ENCODE data around the gene SEPTIN10.

DNA sequence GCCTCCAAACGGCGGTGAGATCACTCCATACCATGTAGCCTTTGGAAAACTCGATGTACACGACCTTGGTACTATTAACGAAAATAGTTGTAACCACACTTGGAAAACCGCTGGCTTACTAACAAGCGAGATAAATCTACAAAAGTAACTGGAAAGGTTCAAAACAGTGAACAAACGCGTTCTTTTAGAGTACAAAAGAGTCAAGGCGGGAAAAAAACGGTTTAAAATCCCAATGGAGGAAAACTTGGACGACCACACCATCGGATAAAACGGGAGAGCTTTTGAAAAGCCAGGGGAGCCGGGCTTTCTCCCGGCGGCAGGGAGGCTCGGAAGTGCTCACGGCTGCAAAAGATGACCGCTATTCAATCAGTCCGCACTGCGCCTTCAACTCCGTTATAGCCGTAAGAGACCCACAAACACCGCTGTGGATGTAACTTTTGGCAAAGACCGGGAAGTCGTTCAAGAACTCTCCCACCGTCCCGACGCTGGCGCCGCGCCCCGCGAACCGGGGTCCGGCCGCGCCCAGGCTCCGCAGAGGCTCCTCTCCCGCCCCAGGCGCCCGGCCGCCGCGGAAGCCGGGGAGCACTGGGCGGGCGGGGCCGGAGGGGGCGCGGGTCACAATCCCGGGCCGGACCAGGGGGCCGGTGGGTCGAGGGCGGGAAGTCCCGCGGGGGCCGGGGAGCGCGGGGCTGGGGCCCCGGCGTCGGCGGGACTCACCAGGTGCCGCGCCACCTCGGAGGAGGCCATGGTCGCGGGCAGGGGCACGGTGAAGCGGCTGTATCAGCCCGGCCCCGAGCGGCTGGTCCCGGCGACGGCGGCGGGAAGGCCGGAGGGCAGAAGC lies 465 bp downstream of the SEPTIN10 start:
- TF ChIP-seq PATZ1 (tag by site-specific recombination; IDR thresholded peaks at IDR 0.05) = no peak
- TF ChIP-seq ZSCAN16 (tag by site-specific recombination; IDR thresholded peaks at IDR 0.05) = no peak
- TF ChIP-seq ZBTB7A (tag by site-specific recombination; IDR thresholded peaks at IDR 0.05; ENCODE audit: low read depth) = no peak
- no peak for TF ChIP-seq TCF7L2 (IDR thresholded peaks at IDR 0.05; ENCODE audit: borderline replicate concordance, low read depth, low read length)
- no peak for TF ChIP-seq CTCF (tag by site-specific recombination; IDR thresholded peaks at IDR 0.05)
- no peak for TF ChIP-seq ZNF292 (tag by site-specific recombination; IDR thresholded peaks at IDR 0.05; ENCODE audit: borderline replicate concordance, low read depth)
